ENCODE results near the gene RGS2. TPM values are rescaled to one million over a fixed set of nuclear protein-coding genes. Genes with fewer than 3 reads are reported as not detected.

The RGS2 gene
- total RNA-seq, 1 donor from 2014 or later: 15.8 TPM

DNA sequence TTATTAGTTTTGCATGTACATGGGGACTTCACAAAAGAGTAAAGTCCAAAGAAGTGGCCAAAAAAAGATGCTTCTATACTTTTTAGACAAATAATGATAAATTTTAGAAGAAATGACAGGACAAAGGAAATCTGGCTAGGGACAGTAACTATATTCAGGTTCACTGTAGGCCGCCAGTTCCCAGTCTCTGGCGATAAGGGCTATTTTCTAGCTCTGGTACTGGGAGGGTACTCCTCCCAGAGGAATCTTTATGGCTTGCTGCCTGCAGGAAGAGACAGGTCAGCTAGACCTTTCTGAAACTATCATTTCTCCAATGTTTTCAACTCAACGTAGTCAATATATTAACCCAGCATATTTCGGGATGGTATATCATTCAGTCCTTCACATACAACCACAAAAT is 37.5 kb upstream of the RGS2 start:
- intact Hi-C loops (cut with micrococcal nuclease): no loop called here
- TF ChIP-seq, protein P1, sequence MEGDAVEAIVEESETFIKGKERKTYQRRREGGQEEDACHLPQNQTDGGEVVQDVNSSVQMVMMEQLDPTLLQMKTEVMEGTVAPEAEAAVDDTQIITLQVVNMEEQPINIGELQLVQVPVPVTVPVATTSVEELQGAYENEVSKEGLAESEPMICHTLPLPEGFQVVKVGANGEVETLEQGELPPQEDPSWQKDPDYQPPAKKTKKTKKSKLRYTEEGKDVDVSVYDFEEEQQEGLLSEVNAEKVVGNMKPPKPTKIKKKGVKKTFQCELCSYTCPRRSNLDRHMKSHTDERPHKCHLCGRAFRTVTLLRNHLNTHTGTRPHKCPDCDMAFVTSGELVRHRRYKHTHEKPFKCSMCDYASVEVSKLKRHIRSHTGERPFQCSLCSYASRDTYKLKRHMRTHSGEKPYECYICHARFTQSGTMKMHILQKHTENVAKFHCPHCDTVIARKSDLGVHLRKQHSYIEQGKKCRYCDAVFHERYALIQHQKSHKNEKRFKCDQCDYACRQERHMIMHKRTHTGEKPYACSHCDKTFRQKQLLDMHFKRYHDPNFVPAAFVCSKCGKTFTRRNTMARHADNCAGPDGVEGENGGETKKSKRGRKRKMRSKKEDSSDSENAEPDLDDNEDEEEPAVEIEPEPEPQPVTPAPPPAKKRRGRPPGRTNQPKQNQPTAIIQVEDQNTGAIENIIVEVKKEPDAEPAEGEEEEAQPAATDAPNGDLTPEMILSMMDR (IDR thresholded peaks at IDR 0.05; ENCODE audit: borderline replicate concordance): no peak
- no peaks in the 10 kb centered on the region for H3K27me3 ChIP-seq (ENCODE audit: low read depth)
- H3K36me3 ChIP-seq: no peaks in the 10 kb centered on the region
- H3K9me3 ChIP-seq (replicated peaks): no peaks in the 10 kb centered on the region
- H3K4me3 ChIP-seq: no peak overlapping the region
- H3K27ac ChIP-seq (replicated peaks): no peak overlapping the region
- H3K4me1 ChIP-seq: peaks cover 4% of the 10 kb centered on the region
- no peak for DNase-seq

DNA sequence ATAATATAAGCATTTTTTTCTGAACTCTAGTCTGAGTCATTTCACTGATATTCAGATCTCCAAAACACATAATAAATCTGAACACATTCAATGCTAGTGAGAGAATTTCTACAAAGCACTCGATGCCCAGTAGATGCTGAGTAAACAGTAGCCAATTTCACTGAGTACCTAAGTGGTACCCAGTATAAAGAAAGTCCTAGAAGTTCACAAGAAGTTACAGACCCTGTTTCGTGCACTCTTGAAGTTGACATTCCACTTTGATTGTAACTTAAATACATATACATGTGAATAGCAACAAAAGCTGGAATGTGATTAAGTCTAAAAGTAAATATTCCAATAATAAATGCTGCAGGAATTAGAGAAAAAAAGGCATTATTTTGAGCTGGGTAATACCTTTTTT is 33.2 kb upstream of the RGS2 start:
- Histone ChIP-seq H3K4me3 (no peak overlapping the region), H3K27me3 (ENCODE audit: low read depth) (no peaks in the 10 kb centered on the region), H3K27ac (replicated peaks) (no peak overlapping the region), H3K4me1 (no peaks in the 10 kb centered on the region), H3K36me3 (no peaks in the 10 kb centered on the region), H3K9me3 (replicated peaks) (peaks cover 14% of the 10 kb centered on the region)
- TF ChIP-seq, protein P1 (IDR thresholded peaks at IDR 0.05; ENCODE audit: borderline replicate concordance): no peak
- no peak for DNase-seq
- intact Hi-C loops (cut with micrococcal nuclease): no loop called here

DNA sequence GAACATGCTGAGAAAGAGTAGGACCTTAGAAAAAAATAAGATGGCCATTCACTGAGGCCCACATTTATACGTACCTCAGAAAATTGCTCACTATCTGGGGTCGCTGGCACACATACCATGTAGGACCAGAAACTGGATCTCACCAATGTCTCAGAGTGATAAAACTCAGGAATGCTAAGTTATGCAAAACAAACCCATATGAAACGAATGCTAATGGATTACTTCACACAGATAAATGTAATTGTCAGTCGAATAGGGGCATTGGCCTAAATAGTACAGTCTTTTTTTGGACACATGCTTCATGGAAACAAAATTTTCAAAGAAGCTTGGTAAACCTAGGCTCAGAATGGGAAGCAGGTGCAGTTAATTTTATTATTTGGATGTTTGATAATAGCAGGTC is 32.6 kb upstream of the RGS2 start:
- Histone ChIP-seq H3K27me3 (ENCODE audit: low read depth) (no peaks in the 10 kb centered on the region), H3K4me1 (no peaks in the 10 kb centered on the region), H3K4me3 (no peak overlapping the region), H3K36me3 (no peaks in the 10 kb centered on the region), H3K9me3 (replicated peaks) (peaks cover 14% of the 10 kb centered on the region), H3K27ac (replicated peaks) (no peak overlapping the region)
- intact Hi-C loops (cut with micrococcal nuclease): no loop called here
- no peak for DNase-seq
- TF ChIP-seq, protein P1 (IDR thresholded peaks at IDR 0.05; ENCODE audit: borderline replicate concordance): no peak

DNA sequence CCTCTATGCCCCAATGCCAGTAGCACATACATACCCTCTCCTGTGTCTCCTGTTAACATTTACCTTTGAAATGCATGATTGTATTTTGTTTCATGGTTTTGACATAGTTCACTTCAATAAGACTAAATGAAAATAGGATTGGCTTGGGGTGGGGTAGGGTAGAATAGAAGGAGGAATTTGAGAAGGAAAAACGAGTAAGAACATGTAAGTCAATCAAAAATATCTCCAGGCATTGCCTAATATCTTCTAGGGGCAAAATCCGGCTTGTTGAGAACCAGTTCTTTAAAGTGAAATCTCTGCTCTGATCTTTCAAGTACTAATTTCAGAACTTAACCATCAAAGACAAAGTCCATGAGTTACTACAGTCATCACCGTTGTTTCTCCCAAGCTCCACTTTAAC is 31.8 kb upstream of the RGS2 start:
- intact Hi-C loops (cut with micrococcal nuclease): no loop called here
- no peaks in the 10 kb centered on the region for H3K36me3 ChIP-seq

DNA sequence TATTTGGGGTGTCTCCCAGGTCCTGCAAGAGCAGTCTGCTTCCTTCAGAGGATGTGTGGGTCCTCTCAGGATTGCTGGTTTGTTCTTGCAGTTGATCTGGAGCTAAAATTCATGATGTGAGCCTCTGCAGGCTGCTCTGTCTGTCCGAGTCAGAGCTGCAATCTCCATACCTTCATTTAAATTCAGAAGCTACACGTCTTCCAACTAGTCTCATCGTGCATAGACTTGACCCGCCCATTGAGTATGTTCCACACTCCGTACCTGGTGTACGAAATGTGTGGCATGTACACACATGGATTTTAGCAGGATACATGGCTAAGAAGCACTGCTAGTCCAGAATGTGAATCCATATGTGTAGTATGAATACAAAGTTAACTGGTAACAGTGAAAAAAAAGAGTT is 25.0 kb upstream of the RGS2 start:
- intact Hi-C loops (cut with micrococcal nuclease): no loop called here
- Histone ChIP-seq H3K27me3 (ENCODE audit: low read depth) (no peaks in the 10 kb centered on the region), H3K4me1 (peaks cover 16% of the 10 kb centered on the region), H3K36me3 (no peaks in the 10 kb centered on the region), H3K9me3 (replicated peaks) (peaks cover 14% of the 10 kb centered on the region), H3K27ac (replicated peaks) (no peak overlapping the region), H3K4me3 (no peak overlapping the region)
- TF ChIP-seq, protein P1 (IDR thresholded peaks at IDR 0.05; ENCODE audit: borderline replicate concordance): no peak
- DNase-seq: no peak

More for the DNA sequence above, 31.8 kb upstream of the RGS2 start:
- TF ChIP-seq, protein P1 (IDR thresholded peaks at IDR 0.05; ENCODE audit: borderline replicate concordance): no peak
- H3K9me3 ChIP-seq (replicated peaks): peaks cover 14% of the 10 kb centered on the region
- no peaks in the 10 kb centered on the region for H3K4me1 ChIP-seq
- DNase-seq: no peak
- no peak overlapping the region for H3K4me3 ChIP-seq
- H3K27ac ChIP-seq (replicated peaks): no peak overlapping the region
- H3K27me3 ChIP-seq (ENCODE audit: low read depth): no peaks in the 10 kb centered on the region

DNA sequence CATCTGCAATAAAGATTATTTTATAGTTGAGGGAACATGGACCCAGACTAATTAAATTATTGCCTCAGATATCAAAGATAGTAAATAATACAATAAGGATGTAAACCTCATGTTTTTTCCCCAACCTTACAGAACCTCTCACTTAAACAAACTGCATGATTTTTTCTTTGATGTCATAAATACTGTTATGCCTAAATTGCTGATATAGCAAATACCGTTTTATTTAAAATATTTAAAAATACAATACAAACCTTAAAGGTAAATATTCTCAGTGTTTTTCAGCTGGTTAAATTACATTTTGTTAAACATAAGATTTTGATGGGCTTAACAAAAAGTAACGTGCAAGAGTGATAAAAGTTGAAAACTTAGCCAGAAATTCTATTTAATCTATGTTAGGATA is 24.4 kb upstream of the RGS2 start:
- DNase-seq: no peak
- Histone ChIP-seq H3K4me1 (peaks cover 16% of the 10 kb centered on the region), H3K36me3 (no peaks in the 10 kb centered on the region), H3K27ac (replicated peaks) (no peak overlapping the region), H3K27me3 (ENCODE audit: low read depth) (no peaks in the 10 kb centered on the region), H3K4me3 (no peak overlapping the region), H3K9me3 (replicated peaks) (peaks cover 11% of the 10 kb centered on the region)
- intact Hi-C loops (cut with micrococcal nuclease): no loop called here
- TF ChIP-seq, protein P1 (IDR thresholded peaks at IDR 0.05; ENCODE audit: borderline replicate concordance): no peak

Data from left ventricle myocardium inferior (tissue), 1 donor.